ENCODE results near the gene APBB1. TPM values are rescaled to one million over a fixed set of nuclear protein-coding genes. Genes with fewer than 3 reads are reported as not detected.
A peak's percentile ranks its signal among the peaks of the same experiment; 100 is the strongest.

The APBB1 gene
- total and polyA plus RNA-seq, 10 of the 15 experiments (the other 5 are each of a cell fraction or from before 2014, with no cell fraction given) = 0.31 to 10.6 (median 5.4) TPM

DNA sequence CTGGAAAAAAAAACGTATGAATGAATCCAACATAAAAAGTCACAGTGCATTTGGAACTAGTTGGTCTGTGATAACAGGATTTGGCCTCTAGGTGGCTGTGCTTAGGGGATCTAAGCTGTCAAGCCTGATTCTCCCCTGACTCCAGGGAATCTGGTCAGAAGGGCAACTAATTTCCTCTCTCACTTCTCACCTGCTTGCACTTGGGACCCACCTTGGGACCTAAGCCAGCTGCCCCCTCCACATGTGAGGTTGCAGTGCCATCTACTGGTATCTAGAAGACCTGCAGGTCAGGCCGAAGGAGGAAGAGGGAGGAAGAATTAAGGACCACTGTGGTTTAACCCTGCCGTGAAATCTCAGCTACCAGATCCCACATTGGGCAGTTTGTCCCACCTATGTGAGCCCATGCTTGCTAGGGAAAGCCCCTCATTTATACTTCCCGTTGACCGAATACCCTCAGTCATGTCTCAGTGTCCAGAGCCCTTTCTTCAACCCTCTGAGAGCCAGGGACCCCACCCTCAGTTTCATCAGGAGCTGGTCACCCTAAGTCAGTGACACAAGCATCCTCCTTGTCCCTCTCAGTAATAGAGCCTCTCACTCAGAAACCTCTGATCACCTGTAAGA is 65.4 kb downstream of the APBB1 start:
- no peaks in the 10 kb centered on the region for H4K20me1 ChIP-seq (ENCODE audit: control insufficient read depth, insufficient read depth)
- H3K4me3 ChIP-seq = no peak overlapping the region
- H3K27ac ChIP-seq (ENCODE audit: control insufficient read depth, insufficient read depth) = no peak overlapping the region
- intact Hi-C loops (cut with micrococcal nuclease; ENCODE audit: unreplicated experiment) (loop anchor here (1.0 kb wide), 4 partner anchors 38 to 330 kb away; no protein-coding TSS in a partner anchor), in situ Hi-C loops (cut with MboI) (loop anchor here (5.0 kb wide), 1 partner anchor 106 kb away; no protein-coding TSS in a partner anchor)
- no TSS peak for BruUV-seq (replicated peaks)
- H3K9me3 ChIP-seq (replicated peaks; ENCODE audit: control insufficient read depth, insufficient read depth, low read length) = no peaks in the 10 kb centered on the region
- no peaks in the 10 kb centered on the region for H3K79me2 ChIP-seq (ENCODE audit: control insufficient read depth, insufficient read depth, low read length)
- ATAC-seq (peak; percentile 91), DNase-seq (ENCODE audit: low read depth, low spot score) (peak; percentile 25), FAIRE-seq (peak; percentile 90)
- POLR2A ChIA-PET = no interaction called here
- H3K4me2 ChIP-seq (ENCODE audit: control insufficient read depth, insufficient read depth) = no peak overlapping the region
- no peak overlapping the region for H3K9ac ChIP-seq (ENCODE audit: control insufficient read depth, insufficient read depth, low read length)
- 0% methylated on average over 5 of the region's 5 CpGs for WGBS (ENCODE audit: insufficient coverage, insufficient replicate concordance, low lambda C conversion rate, missing lambda C conversion rate)
- no peak overlapping the region; the same call in 1 of the 2 replicates for H2AFZ ChIP-seq (ENCODE audit: control insufficient read depth, low read depth, low read length)
- no peaks in the 10 kb centered on the region for H3K36me3 ChIP-seq (ENCODE audit: control insufficient read depth in 2 of 2, insufficient read depth in 2 of 2, low read length in 1 of 2)
- SMC1A ChIA-PET (ENCODE audit: uncharacterized antibody, unreplicated experiment) = interaction anchor here (0.6 to 3.3 kb wide), 26 partner anchors 9 to 732 kb away, joined by 3 to 22 read pairs (median 4); partner anchors contain the start of genes CAVIN3 and FHIP1B
- RAD21 ChIA-PET (ENCODE audit: unreplicated experiment) = interaction anchor here (0.8 to 4.0 kb wide), 15 partner anchors 8 to 332 kb away, joined by 3 to 34 read pairs (median 5); no protein-coding TSS in a partner anchor
- no peaks in the 10 kb centered on the region for H3K4me1 ChIP-seq (ENCODE audit: control insufficient read depth, insufficient read depth, low read length)
- CTCF ChIA-PET = interaction anchor here (0.5 to 7.8 kb wide), 46 partner anchors 8 to 1589 kb away, joined by 3 to 73 read pairs (median 4); partner anchors contain the start of gene FHIP1B
- H3K27me3 ChIP-seq (replicated peaks in 1 of 2; ENCODE audit: control insufficient read depth in 2 of 2, insufficient read depth in 2 of 2, low read length in 1 of 2) = no peaks in the 10 kb centered on the region
- TF ChIP-seq BMI1 (IDR thresholded peaks at IDR 0.05; ENCODE audit: borderline replicate concordance) (no peak), IKZF2 (IDR thresholded peaks at IDR 0.05) (peak in 1 of 2 experiments; percentile 53; a peak in 1 of 4 replicates), NR2F1 (conservative IDR thresholded peaks at IDR 0.05) (0 out of 2 replicates have a peak, but pooled peaks have one; percentile 26), SUPT20H (IDR thresholded peaks at IDR 0.05; ENCODE audit: borderline replicate concordance, control insufficient read depth, low read depth, low read length) (no peak), ESRRA (IDR thresholded peaks at IDR 0.05; ENCODE audit: low read length) (no peak), TAF1 (IDR thresholded peaks at IDR 0.05; ENCODE audit: borderline replicate concordance, low read depth, low read length) (no peak), RUNX3 (IDR thresholded peaks at IDR 0.05; ENCODE audit: low read length) (peak; percentile 27; the same call in 1 of the 2 replicates), EED (IDR thresholded peaks at IDR 0.05; ENCODE audit: low read depth) (no peak), SP1 (IDR thresholded peaks at IDR 0.05; ENCODE audit: low read depth, low read length) (no peak), CREB1 (IDR thresholded peaks at IDR 0.05; ENCODE audit: low read depth) (no peak), CBX3 (IDR thresholded peaks at IDR 0.05; ENCODE audit: borderline replicate concordance, low read depth) (no peak), TCF12 (IDR thresholded peaks at IDR 0.05; ENCODE audit: low read depth, low read length) (no peak), DPF2 (IDR thresholded peaks at IDR 0.05) (no peak), CHD4 (IDR thresholded peaks at IDR 0.05) (no peak), MEF2B (IDR thresholded peaks at IDR 0.05; ENCODE audit: partially characterized antibody, poor library complexity, severe bottlenecking) (peak; percentile 28), POU2F2 (IDR thresholded peaks at IDR 0.05; ENCODE audit: borderline replicate concordance, low read depth, low read length) (0 out of 3 replicates have a peak, but pooled peaks have one; percentile 35)
- TF ChIP-seq, protein P1, sequence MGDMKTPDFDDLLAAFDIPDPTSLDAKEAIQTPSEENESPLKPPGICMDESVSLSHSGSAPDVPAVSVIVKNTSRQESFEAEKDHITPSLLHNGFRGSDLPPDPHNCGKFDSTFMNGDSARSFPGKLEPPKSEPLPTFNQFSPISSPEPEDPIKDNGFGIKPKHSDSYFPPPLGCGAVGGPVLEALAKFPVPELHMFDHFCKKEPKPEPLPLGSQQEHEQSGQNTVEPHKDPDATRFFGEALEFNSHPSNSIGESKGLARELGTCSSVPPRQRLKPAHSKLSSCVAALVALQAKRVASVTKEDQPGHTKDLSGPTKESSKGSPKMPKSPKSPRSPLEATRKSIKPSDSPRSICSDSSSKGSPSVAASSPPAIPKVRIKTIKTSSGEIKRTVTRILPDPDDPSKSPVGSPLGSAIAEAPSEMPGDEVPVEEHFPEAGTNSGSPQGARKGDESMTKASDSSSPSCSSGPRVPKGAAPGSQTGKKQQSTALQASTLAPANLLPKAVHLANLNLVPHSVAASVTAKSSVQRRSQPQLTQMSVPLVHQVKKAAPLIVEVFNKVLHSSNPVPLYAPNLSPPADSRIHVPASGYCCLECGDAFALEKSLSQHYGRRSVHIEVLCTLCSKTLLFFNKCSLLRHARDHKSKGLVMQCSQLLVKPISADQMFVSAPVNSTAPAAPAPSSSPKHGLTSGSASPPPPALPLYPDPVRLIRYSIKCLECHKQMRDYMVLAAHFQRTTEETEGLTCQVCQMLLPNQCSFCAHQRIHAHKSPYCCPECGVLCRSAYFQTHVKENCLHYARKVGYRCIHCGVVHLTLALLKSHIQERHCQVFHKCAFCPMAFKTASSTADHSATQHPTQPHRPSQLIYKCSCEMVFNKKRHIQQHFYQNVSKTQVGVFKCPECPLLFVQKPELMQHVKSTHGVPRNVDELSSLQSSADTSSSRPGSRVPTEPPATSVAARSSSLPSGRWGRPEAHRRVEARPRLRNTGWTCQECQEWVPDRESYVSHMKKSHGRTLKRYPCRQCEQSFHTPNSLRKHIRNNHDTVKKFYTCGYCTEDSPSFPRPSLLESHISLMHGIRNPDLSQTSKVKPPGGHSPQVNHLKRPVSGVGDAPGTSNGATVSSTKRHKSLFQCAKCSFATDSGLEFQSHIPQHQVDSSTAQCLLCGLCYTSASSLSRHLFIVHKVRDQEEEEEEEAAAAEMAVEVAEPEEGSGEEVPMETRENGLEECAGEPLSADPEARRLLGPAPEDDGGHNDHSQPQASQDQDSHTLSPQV (IDR thresholded peaks at IDR 0.05) = no peak
- TF ChIP-seq, protein P2, sequence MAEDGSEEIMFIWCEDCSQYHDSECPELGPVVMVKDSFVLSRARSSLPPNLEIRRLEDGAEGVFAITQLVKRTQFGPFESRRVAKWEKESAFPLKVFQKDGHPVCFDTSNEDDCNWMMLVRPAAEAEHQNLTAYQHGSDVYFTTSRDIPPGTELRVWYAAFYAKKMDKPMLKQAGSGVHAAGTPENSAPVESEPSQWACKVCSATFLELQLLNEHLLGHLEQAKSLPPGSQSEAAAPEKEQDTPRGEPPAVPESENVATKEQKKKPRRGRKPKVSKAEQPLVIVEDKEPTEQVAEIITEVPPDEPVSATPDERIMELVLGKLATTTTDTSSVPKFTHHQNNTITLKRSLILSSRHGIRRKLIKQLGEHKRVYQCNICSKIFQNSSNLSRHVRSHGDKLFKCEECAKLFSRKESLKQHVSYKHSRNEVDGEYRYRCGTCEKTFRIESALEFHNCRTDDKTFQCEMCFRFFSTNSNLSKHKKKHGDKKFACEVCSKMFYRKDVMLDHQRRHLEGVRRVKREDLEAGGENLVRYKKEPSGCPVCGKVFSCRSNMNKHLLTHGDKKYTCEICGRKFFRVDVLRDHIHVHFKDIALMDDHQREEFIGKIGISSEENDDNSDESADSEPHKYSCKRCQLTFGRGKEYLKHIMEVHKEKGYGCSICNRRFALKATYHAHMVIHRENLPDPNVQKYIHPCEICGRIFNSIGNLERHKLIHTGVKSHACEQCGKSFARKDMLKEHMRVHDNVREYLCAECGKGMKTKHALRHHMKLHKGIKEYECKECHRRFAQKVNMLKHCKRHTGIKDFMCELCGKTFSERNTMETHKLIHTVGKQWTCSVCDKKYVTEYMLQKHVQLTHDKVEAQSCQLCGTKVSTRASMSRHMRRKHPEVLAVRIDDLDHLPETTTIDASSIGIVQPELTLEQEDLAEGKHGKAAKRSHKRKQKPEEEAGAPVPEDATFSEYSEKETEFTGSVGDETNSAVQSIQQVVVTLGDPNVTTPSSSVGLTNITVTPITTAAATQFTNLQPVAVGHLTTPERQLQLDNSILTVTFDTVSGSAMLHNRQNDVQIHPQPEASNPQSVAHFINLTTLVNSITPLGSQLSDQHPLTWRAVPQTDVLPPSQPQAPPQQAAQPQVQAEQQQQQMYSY (CRISPR knock-in tag; IDR thresholded peaks at IDR 0.05) = no peak

Measured in GM12878 (cell line).